Measurements from ENCODE around the gene MSL3B.

MSL3B gene

GRCh38 chr2:233853353-233853752 is 14.8 kb downstream of the MSL3B start:
- no peak for DNase-seq (ENCODE audit: low read depth in 3 of 3)

GRCh38 chr2:233852056-233852455 is 16.1 kb downstream of the MSL3B start:
- DNase-seq (ENCODE audit: low read depth in 3 of 3), result no peak

GRCh38 chr2:233851169-233851568 is 17.0 kb downstream of the MSL3B start:
- no peak for DNase-seq (ENCODE audit: low read depth in 3 of 3)

GRCh38 chr2:233850745-233851144 is 17.4 kb downstream of the MSL3B start:
- no peak for DNase-seq (ENCODE audit: low read depth in 3 of 3)

- DNase-seq (ENCODE audit: low read depth in 3 of 3), result no peak
Measured at GRCh38 chr2:233849607-233850271, 18.4 kb downstream of the MSL3B start.

- no peak for DNase-seq (ENCODE audit: low read depth in 3 of 3)
Measured at GRCh38 chr2:233848276-233848675, 19.9 kb downstream of the MSL3B start.

GRCh38 chr2:233847248-233847898 is 20.8 kb downstream of the MSL3B start:
- DNase-seq (ENCODE audit: low read depth in 3 of 3), result no peak

GRCh38 chr2:233846387-233847247 is 21.6 kb downstream of the MSL3B start:
- no peak for DNase-seq (ENCODE audit: low read depth in 3 of 3)

- DNase-seq (ENCODE audit: low read depth in 3 of 3), result no peak
Measured at GRCh38 chr2:233845301-233846060, 22.7 kb downstream of the MSL3B start.

- no peak for DNase-seq (ENCODE audit: low read depth in 3 of 3)
Measured at GRCh38 chr2:233844836-233845235, 23.4 kb downstream of the MSL3B start.

- DNase-seq (ENCODE audit: low read depth in 3 of 3), result no peak
Measured at GRCh38 chr2:233844064-233844807, 23.9 kb downstream of the MSL3B start.

GRCh38 chr2:233841183-233841582 is 27.0 kb downstream of the MSL3B start:
- DNase-seq (ENCODE audit: low read depth in 3 of 3), result no peak

- no peak for DNase-seq (ENCODE audit: low read depth in 3 of 3)
Measured at GRCh38 chr2:233840520-233840919, 27.7 kb downstream of the MSL3B start.

GRCh38 chr2:233839447-233839820 is 28.8 kb downstream of the MSL3B start:
- DNase-seq (ENCODE audit: low read depth in 3 of 3), result no peak

- no peak for DNase-seq (ENCODE audit: low read depth in 3 of 3)
Measured at GRCh38 chr2:233838726-233839446, 29.3 kb downstream of the MSL3B start.

GRCh38 chr2:233838251-233838650 is 29.9 kb downstream of the MSL3B start:
- no peak for DNase-seq (ENCODE audit: low read depth in 3 of 3)

- DNase-seq (ENCODE audit: low read depth in 3 of 3), result no peak
Measured at GRCh38 chr2:233837694-233838229, 30.4 kb downstream of the MSL3B start.

GRCh38 chr2:233836359-233836758 is 31.8 kb downstream of the MSL3B start:
- no peak for DNase-seq (ENCODE audit: low read depth in 3 of 3)

GRCh38 chr2:233835230-233836186 is 32.7 kb downstream of the MSL3B start:
- no peak for DNase-seq (ENCODE audit: low read depth in 3 of 3)

Data from stimulated activated CD4-positive, alpha-beta T cell treated with anti-CD3 and anti-CD28 coated beads, TNF-alpha, amount 100 ng/mL, for 24 hours (primary cell).